ENCODE measurements around the gene CRAT.

Gene CRAT

GRCh38 chr9:129102095-129102525 lies 8.5 kb downstream of the CRAT start:
- no peaks in the 10 kb centered on the region for H3K4me1 ChIP-seq (ENCODE audit: insufficient read depth, low read length)
- no peaks in the 10 kb centered on the region for H3K27me3 ChIP-seq (ENCODE audit: insufficient read depth, low read length, poor library complexity)
- H2AFZ ChIP-seq (ENCODE audit: low read depth, low read length) = no peak overlapping the region
- no peaks in the 10 kb centered on the region for H4K20me1 ChIP-seq (ENCODE audit: insufficient read depth, low read length)
- H3K27ac ChIP-seq (ENCODE audit: low read length) = no peak overlapping the region
- H3K4me3 ChIP-seq (ENCODE audit: low read depth in 1 of 2, low read length in 2 of 2) = no peak overlapping the region
- ATAC-seq (ENCODE audit: insufficient read depth, low read depth) (no peak), DNase-seq (no peak)
- no peak overlapping the region for H3K9ac ChIP-seq (ENCODE audit: low read depth, low read length)
- H3K36me3 ChIP-seq (ENCODE audit: insufficient read depth, low read length) = no peaks in the 10 kb centered on the region
- H3K79me2 ChIP-seq (ENCODE audit: insufficient read depth, low read length) = no peaks in the 10 kb centered on the region
- H3K9me3 ChIP-seq (ENCODE audit: insufficient read depth, low read length, severe bottlenecking) = no peaks in the 10 kb centered on the region
- no peak overlapping the region for H3K4me2 ChIP-seq (ENCODE audit: insufficient read depth, low read length)
- TF ChIP-seq CTCF (IDR thresholded peaks at IDR 0.05; ENCODE audit: borderline replicate concordance, extremely low read depth, low read length, poor library complexity, severe bottlenecking) (no peak), EZH2 (IDR thresholded peaks at IDR 0.05; ENCODE audit: borderline replicate concordance, low read depth, low read length, severe bottlenecking) (no peak)

- DNase-seq (no peak), ATAC-seq (ENCODE audit: insufficient read depth, low read depth) (no peak)
- no peaks in the 10 kb centered on the region for H3K9me3 ChIP-seq (ENCODE audit: insufficient read depth, low read length, severe bottlenecking)
- TF ChIP-seq CTCF (IDR thresholded peaks at IDR 0.05; ENCODE audit: borderline replicate concordance, extremely low read depth, low read length, poor library complexity, severe bottlenecking) = no peak
- no peak for TF ChIP-seq EZH2 (IDR thresholded peaks at IDR 0.05; ENCODE audit: borderline replicate concordance, low read depth, low read length, severe bottlenecking)
- no peaks in the 10 kb centered on the region for H3K27me3 ChIP-seq (ENCODE audit: insufficient read depth, low read length, poor library complexity)
- no peak overlapping the region for H3K4me2 ChIP-seq (ENCODE audit: insufficient read depth, low read length)
- H3K79me2 ChIP-seq (ENCODE audit: insufficient read depth, low read length) = no peaks in the 10 kb centered on the region
- no peak overlapping the region for H2AFZ ChIP-seq (ENCODE audit: low read depth, low read length)
- H3K36me3 ChIP-seq (ENCODE audit: insufficient read depth, low read length) = no peaks in the 10 kb centered on the region
- H3K4me3 ChIP-seq (ENCODE audit: low read depth in 1 of 2, low read length in 2 of 2) = no peak overlapping the region
- no peak overlapping the region for H3K9ac ChIP-seq (ENCODE audit: low read depth, low read length)
- no peaks in the 10 kb centered on the region for H4K20me1 ChIP-seq (ENCODE audit: insufficient read depth, low read length)
- no peak overlapping the region for H3K27ac ChIP-seq (ENCODE audit: low read length)
- H3K4me1 ChIP-seq (ENCODE audit: insufficient read depth, low read length) = no peaks in the 10 kb centered on the region
Observed at GRCh38 chr9:129101279-129101678, 9.3 kb downstream of the CRAT start.

- Histone ChIP-seq H3K27me3 (ENCODE audit: insufficient read depth, low read length, poor library complexity) (no peaks in the 10 kb centered on the region), H3K9me3 (ENCODE audit: insufficient read depth, low read length, severe bottlenecking) (no peaks in the 10 kb centered on the region), H3K4me3 (ENCODE audit: low read depth in 1 of 2, low read length in 2 of 2) (no peak overlapping the region), H4K20me1 (ENCODE audit: insufficient read depth, low read length) (no peaks in the 10 kb centered on the region), H3K27ac (ENCODE audit: low read length) (no peak overlapping the region), H3K4me1 (ENCODE audit: insufficient read depth, low read length) (no peaks in the 10 kb centered on the region), H3K4me2 (ENCODE audit: insufficient read depth, low read length) (no peak overlapping the region), H2AFZ (ENCODE audit: low read depth, low read length) (no peak overlapping the region), H3K9ac (ENCODE audit: low read depth, low read length) (no peak overlapping the region), H3K79me2 (ENCODE audit: insufficient read depth, low read length) (no peaks in the 10 kb centered on the region), H3K36me3 (ENCODE audit: insufficient read depth, low read length) (no peaks in the 10 kb centered on the region)
- TF ChIP-seq EZH2 (IDR thresholded peaks at IDR 0.05; ENCODE audit: borderline replicate concordance, low read depth, low read length, severe bottlenecking) (no peak), CTCF (IDR thresholded peaks at IDR 0.05; ENCODE audit: borderline replicate concordance, extremely low read depth, low read length, poor library complexity, severe bottlenecking) (no peak)
- DNase-seq (no peak), ATAC-seq (ENCODE audit: insufficient read depth, low read depth) (no peak)
Observed at GRCh38 chr9:129100383-129101169, 10.0 kb downstream of the CRAT start.
